OCI-LY7 (cell line): Measurements from ENCODE around the gene SPEM1. TPM values are rescaled to one million over a fixed set of nuclear protein-coding genes. Genes with fewer than 3 reads are reported as not detected.
"Not testable (repeated sequence)": the region's sequence is repeated elsewhere in the genome, so short reads cannot be mapped to it uniquely, and the experiment has no call there.

Experiments
- BruUV-seq: library from RNA; stranded (reverse); fragments of 400-500 nt; replicated peaks from 2 replicates; lab custom pipeline; 2021; lab: Mats Ljungman, UMichigan
- CTCF ChIA-PET: fragments of 300-600 bp; sonication (Branson Sonifier 250); formaldehyde crosslinking; loops from one replicate; lab custom pipeline; 2022; ENCODE audit warnings: antibody characterized with exemption; ENCODE audit not compliant: unreplicated experiment; lab: Charles Lee
- POLR2A ChIA-PET: fragments of 300-600 bp; sonication (Branson Sonifier 250); formaldehyde crosslinking; loops from one replicate; lab custom pipeline; 2022; ENCODE audit warnings: antibody characterized with exemption; lab: Charles Lee
- DNase-seq: peaks from one replicate; pipeline ENCODE4 v3.0.0-alpha.2; 2015; ENCODE audit warnings: low spot score
- H2AFZ ChIP-seq: fragments of 200-600 bp; sonication (generic), shearing (Covaris generic); 2 replicates; pipeline ENCODE4 v1.6.1; 2014; ENCODE audit warnings: mild to moderate bottlenecking, antibody characterized with exemption, low read length, moderate library complexity
- H3K27ac ChIP-seq: fragments of 200-600 bp; sonication (generic); 2 replicates; pipeline ENCODE4 v1.5.1; 2014; ENCODE audit warnings: mixed run types, low read depth, mild to moderate bottlenecking, moderate library complexity, low read length, inconsistent platforms; ENCODE audit not compliant: poor library complexity, severe bottlenecking
- H3K36me3 ChIP-seq: fragments of 200-600 bp; sonication (generic); 2 replicates; pipeline ENCODE4 v1.6.1; 2014; ENCODE audit warnings: mild to moderate bottlenecking, antibody characterized with exemption, low read length, moderate library complexity, mixed read lengths; ENCODE audit not compliant: insufficient read depth
- H3K4me1 ChIP-seq: fragments of 200-600 bp; sonication (generic); 2 replicates; pipeline ENCODE4 v1.5.1; 2014; ENCODE audit warnings: mild to moderate bottlenecking, low read length; ENCODE audit not compliant: insufficient read depth, poor library complexity, severe bottlenecking
- H3K4me2 ChIP-seq: fragments of 200-600 bp; sonication (generic); 2 replicates; pipeline ENCODE4 v1.6.1; 2014; ENCODE audit warnings: mild to moderate bottlenecking, low read length
- H3K4me3 ChIP-seq: fragments of 200-600 bp; sonication (generic); 2 replicates; pipeline ENCODE4 v1.5.1; 2014; ENCODE audit warnings: mild to moderate bottlenecking, low read depth, low read length; ENCODE audit not compliant: poor library complexity, severe bottlenecking
- H3K79me2 ChIP-seq: fragments of 200-600 bp; sonication (generic); 2 replicates; pipeline ENCODE4 v1.6.1; 2016; ENCODE audit warnings: low read depth, mild to moderate bottlenecking, low read length, moderate library complexity, mixed read lengths; ENCODE audit not compliant: insufficient read depth
- H3K9me2 ChIP-seq: fragments of 200-600 bp; sonication (generic); 2 replicates; pipeline ENCODE4 v1.6.1; 2016; ENCODE audit warnings: mild to moderate bottlenecking, low read length, mixed read lengths; ENCODE audit not compliant: insufficient read depth
- H3K9me3 ChIP-seq: fragments of 200-600 bp; sonication (generic); 2 replicates; pipeline ENCODE4 v1.6.1; 2014; ENCODE audit warnings: mild to moderate bottlenecking, mixed run types, low read length, mixed read lengths
- H4K20me1 ChIP-seq: fragments of 200-600 bp; sonication (generic); 2 replicates; pipeline ENCODE4 v1.6.1; 2014; ENCODE audit warnings: mild to moderate bottlenecking, antibody characterized with exemption, low read length, moderate library complexity, mixed read lengths; ENCODE audit not compliant: insufficient read depth
- EZH2phosphoT487 ChIP-seq: fragments of 200-600 bp; sonication (generic); IDR thresholded peaks from 2 replicates; pipeline ENCODE4 v1.6.1; 2018; ENCODE audit warnings: low read depth, borderline replicate concordance, mild to moderate bottlenecking, mixed run types, antibody characterized with exemption, low read length, moderate library complexity, mixed read lengths
- intact Hi-C: fragments of 100-400 bp; cut with micrococcal nuclease; formaldehyde crosslinking; loops from one replicate; pipeline ENCODE4 v1.10.0; 2022; ENCODE audit not compliant: unreplicated experiment
- total RNA-seq, 2 experiments: library from RNA; depleted of rRNA in 1 of 2; stranded (reverse); fragments of >200 nt in 1 of 2; shearing (Covaris generic) in 1 of 2; gene quantifications; 2 replicates each; pipeline ENCODE4 v1.2.3, GENCODE V29; 2014 to 2022
- TF ChIP-seq, protein P1 (sequence below): fragments of 200-600 bp; sonication (generic); conservative IDR thresholded peaks from 2 replicates; pipeline ENCODE4 v1.5.1; 2014; ENCODE audit warnings: mild to moderate bottlenecking, antibody characterized with exemption, low read length, moderate library complexity, mixed read lengths

Gene SPEM1
- total RNA-seq, 2 experiments from 2014 or later, result not detected

DNA sequence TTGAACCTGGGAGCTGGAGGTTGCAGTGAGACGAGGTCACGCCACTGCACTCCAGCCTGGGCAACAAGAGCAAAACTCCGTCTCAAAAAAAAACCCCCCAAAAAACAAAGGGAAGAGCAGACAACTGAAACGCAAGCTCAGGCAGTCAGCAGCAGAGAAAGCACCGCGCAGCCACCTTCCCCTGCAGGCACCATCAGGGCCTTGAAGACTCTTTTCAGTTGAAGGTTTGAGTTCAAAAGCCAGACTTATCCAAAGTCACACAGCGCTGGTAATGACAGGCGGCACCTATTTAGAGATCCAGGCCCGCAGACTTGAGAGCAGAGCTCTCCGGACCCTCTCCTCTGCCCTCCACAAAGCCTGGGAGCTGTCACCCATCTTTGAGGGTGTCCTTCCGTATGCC, 48.2 kb downstream of the SPEM1 start:
- H3K9me2 ChIP-seq, result no peaks in the 10 kb centered on the region
- CTCF ChIA-PET, result no interaction called here
- H3K9me3 ChIP-seq, result no peaks in the 10 kb centered on the region
- no peak overlapping the region for H3K27ac ChIP-seq
- H3K4me1 ChIP-seq, result peaks cover 15% of the 10 kb centered on the region
- no peaks in the 10 kb centered on the region for H4K20me1 ChIP-seq
- H2AFZ ChIP-seq, result no peak overlapping the region
- no TSS peak for BruUV-seq
- H3K4me3 ChIP-seq, result no peak overlapping the region
- DNase-seq, result no peak
- H3K36me3 ChIP-seq, result no peaks in the 10 kb centered on the region
- H3K79me2 ChIP-seq, result no peaks in the 10 kb centered on the region
- H3K4me2 ChIP-seq, result no peak overlapping the region
- TF ChIP-seq EZH2phosphoT487, result no peak
- TF ChIP-seq, protein P1, sequence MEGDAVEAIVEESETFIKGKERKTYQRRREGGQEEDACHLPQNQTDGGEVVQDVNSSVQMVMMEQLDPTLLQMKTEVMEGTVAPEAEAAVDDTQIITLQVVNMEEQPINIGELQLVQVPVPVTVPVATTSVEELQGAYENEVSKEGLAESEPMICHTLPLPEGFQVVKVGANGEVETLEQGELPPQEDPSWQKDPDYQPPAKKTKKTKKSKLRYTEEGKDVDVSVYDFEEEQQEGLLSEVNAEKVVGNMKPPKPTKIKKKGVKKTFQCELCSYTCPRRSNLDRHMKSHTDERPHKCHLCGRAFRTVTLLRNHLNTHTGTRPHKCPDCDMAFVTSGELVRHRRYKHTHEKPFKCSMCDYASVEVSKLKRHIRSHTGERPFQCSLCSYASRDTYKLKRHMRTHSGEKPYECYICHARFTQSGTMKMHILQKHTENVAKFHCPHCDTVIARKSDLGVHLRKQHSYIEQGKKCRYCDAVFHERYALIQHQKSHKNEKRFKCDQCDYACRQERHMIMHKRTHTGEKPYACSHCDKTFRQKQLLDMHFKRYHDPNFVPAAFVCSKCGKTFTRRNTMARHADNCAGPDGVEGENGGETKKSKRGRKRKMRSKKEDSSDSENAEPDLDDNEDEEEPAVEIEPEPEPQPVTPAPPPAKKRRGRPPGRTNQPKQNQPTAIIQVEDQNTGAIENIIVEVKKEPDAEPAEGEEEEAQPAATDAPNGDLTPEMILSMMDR, result no peak
- intact Hi-C loops, result no loop called here
- POLR2A ChIA-PET, result no interaction called here

DNA sequence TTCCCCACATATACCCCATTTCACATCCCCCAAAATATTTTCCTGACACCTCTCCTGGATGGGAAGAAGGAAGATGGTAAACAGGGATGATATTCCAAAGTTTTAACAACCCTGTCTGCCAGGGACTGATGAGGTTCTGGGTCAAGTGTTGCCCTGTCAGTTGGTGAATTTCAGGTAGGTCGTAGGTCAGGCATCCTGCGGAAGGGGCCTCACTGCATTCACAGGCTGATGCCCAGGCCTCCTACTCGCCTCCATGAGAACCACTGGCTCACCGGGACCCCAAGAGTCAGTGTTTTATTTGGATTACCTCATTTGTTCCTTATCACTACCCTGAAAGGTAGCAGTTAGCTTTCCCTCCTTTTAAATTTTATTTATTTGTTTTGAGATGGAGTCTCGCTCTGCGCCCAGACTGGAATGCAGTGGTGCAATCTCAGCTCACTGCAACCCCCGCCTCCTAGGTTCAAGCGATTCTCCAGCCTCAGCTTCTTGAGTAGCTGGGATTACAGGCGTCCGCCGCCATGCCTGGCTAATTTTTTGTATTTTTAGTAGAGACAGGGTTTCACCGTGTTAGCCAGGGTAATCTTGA, 48.8 kb downstream of the SPEM1 start:
- Histone ChIP-seq H3K27ac (no peak overlapping the region), H3K9me2 (no peaks in the 10 kb centered on the region), H3K4me3 (no peak overlapping the region), H3K36me3 (no peaks in the 10 kb centered on the region), H4K20me1 (no peaks in the 10 kb centered on the region), H2AFZ (no peak overlapping the region), H3K79me2 (no peaks in the 10 kb centered on the region), H3K4me2 (no peak overlapping the region), H3K9me3 (no peaks in the 10 kb centered on the region), H3K4me1 (peaks cover 15% of the 10 kb centered on the region)
- TF ChIP-seq, protein P1, result no peak
- no peak for TF ChIP-seq EZH2phosphoT487
- no peak for DNase-seq
- POLR2A ChIA-PET, result no interaction called here
- BruUV-seq, result no TSS peak
- intact Hi-C loops, result no loop called here
- CTCF ChIA-PET, result no interaction called here

DNA sequence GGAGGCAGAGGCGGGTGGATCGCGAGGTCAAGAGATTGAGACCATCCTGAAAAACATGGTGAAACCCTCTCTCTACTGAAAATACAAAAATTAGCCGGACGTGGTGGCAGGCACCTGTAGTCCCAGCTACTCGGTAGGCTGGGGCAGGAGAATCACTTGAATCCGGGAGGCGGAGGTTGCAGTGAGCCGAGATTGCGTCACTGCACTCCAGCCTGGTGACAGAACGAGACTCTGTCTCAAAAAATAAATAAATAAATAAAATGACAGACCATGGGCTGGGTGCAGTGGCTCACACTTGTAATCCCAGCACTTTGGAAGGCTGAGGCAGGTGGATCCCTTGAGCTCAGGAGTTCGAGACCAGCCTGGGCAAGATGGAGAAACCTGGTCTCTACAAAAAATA, 49.7 kb downstream of the SPEM1 start:
- POLR2A ChIA-PET, CTCF ChIA-PET, H3K27ac ChIP-seq, H3K4me3 ChIP-seq, H3K9me2 ChIP-seq, H4K20me1 ChIP-seq, H3K36me3 ChIP-seq, H3K79me2 ChIP-seq, BruUV-seq, intact Hi-C loops, H3K4me2 ChIP-seq, DNase-seq, H3K9me3 ChIP-seq, H2AFZ ChIP-seq: not testable (repeated sequence)
- peaks cover 15% of the 10 kb centered on the region for H3K4me1 ChIP-seq

DNA sequence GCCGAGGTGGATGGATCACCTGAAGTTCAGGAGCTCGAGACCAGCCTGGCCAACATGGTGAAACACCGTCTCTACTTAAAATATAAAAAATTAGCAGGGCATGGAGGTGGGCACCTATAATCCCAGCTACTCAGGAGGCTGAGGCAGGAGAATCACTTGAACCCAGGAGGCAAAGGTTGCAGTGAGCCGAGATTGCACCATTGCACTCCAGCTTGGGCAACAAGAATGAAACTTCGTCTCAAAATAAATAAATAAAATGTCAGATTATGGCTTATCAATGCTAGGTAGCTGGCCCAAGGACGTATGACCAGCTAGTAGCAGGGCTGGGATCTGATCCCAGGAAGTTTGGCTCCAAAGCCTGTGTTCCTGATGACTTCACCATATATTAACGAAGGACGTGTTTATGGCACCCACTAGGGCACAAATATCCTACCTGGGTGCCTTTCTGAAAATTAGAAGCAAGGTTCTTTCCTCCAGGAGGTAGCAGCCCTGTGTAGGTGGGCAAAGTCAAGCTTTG, 50.4 kb downstream of the SPEM1 start:
- H3K4me3 ChIP-seq, H4K20me1 ChIP-seq, H3K9me2 ChIP-seq, H3K4me2 ChIP-seq, POLR2A ChIA-PET, CTCF ChIA-PET, H3K79me2 ChIP-seq, DNase-seq, H2AFZ ChIP-seq, H3K27ac ChIP-seq, intact Hi-C loops, H3K9me3 ChIP-seq, BruUV-seq, H3K36me3 ChIP-seq: not testable (repeated sequence)
- H3K4me1 ChIP-seq, result peaks cover 15% of the 10 kb centered on the region
